Stromal cell of bone marrow (primary cell): ENCODE measurements around the gene SOX4.

Experiments used
- DNase-seq: peaks from one replicate; pipeline ENCODE4 v3.0.0-alpha.2; 2012; ENCODE audit warnings: low read depth

Gene SOX4

GRCh38 chr6:21613809-21614208 is 20.3 kb downstream of the SOX4 start:
- DNase-seq = no peak

DNA sequence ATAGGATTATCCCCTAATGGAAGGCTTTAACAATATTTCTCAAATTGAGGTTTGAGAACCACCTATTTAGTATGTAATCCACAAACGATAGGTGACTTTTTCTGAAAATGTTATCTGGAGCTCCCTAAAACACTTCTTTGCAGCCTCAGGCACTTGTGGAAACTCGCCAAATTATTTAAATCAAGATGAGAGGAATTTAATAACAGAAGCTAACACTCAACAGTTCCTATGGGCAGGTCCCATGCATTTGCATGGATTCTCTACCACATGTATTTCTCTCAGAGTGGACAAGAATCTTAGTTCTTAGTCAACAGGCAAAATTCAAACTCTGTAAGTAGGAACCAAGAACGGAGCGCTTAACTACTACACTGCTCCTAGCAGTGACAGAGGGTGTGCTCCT is 20.7 kb downstream of the SOX4 start:
- no peak for DNase-seq

DNA sequence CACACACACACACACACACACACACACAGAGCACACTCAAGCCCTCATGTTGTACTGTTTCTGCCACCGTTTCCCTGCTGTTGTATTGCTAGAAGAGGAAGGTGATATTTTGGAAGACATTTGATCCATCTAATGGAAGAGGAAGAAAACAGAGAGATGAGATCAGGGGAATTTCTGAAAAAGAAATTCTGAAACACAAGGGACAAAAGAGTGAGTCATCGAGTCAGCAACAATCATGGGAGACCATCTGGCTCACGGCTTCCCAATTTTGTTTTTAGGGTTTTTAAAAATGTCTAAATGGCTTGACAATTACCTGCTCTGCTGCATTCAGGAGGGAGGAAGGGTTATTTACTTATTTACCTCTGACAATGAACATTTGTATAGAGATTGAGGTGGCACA is 22.0 kb downstream of the SOX4 start:
- DNase-seq = no peak

- no peak for DNase-seq
Measured at GRCh38 chr6:21616005-21616404, 22.5 kb downstream of the SOX4 start.

- DNase-seq = no peak
Measured at GRCh38 chr6:21625642-21626041, 32.1 kb downstream of the SOX4 start.

DNA sequence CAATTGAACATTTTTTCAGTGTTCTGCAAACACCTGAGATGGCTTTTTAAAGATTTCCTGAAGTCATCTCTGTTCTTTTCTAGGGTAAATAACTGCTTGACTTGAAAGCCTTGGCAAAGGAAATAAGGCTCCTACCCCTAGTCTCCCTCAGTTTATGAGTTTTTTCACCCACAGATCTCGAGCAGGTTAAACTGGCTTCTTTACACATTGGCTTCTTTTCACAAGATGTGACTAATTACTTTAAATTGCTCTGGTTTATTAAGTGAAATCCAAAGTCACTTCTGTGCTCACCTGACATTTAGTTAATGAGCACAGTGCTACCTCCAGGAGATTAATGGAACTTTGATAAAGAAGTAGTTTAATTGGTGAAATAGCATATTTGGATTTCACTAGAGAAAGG is 33.2 kb downstream of the SOX4 start:
- no peak for DNase-seq

- no peak for DNase-seq
Measured at GRCh38 chr6:21628160-21628559, 34.6 kb downstream of the SOX4 start.

DNA sequence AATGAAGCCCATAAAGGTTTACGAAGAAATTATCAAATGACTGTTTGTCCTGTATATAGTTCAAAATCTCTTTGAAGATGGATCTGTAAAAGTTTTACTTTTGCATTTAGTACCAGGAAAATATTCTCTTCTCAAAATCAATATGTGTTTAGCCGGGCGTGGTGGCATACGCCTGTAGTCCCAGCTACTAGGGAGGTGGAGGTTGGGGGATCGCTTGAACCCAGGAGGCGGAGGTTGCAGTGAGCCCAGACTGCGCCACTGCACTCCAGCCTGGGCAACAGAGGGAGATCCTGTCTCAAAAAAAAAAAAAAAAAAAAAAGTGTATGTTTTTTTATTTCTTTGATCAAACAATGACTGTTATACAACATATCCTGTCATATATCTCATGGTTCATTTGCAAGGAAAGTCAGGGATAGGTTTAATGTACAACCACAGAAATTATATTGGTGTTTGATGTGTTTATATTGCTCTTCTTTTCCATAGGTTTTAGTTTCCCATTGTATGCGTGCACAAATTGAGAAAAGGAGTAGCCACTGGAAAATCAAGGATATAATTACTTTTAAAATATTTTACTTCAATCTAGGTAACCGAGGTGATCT is 40.1 kb downstream of the SOX4 start:
- DNase-seq = no peak

DNA sequence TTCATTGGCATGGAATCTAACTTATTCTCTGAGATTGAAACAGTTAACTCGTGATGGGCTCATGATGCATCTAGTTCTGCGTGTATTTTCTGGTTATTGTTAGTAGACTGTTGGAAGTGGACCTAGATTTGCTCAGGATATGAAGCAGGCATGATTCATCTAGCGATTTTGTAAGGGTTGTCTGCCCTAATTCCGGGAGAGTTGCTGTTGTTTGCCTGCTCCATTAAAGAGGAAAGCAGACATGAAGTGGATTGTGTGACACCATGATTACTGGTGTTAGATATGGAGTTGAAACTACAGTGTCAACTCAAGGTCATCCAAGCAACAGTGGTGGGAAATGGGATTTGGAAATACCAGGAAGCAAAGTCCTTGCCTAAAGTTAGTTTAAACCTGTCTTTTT is 41.0 kb downstream of the SOX4 start:
- DNase-seq = peak; percentile 95

GRCh38 chr6:21636876-21637275 is 43.3 kb downstream of the SOX4 start:
- peak; percentile 14 for DNase-seq

GRCh38 chr6:21639316-21639715 is 45.8 kb downstream of the SOX4 start:
- DNase-seq = no peak
